Stomach (tissue), 9 donors: ENCODE results near the gene CBARP. TPM values are rescaled to one million over a fixed set of nuclear protein-coding genes. Genes with fewer than 3 reads are reported as not detected.

ENCODE experiments used
- DNase-seq, 2 donors: peaks; one replicate each; pipeline versions ENCODE4 v3.0.0 to v3.0.0-alpha.2; 2013 to 2019
- H3K27ac ChIP-seq, 5 donors: fragments of 200-600 bp in 4 of 5; sonication (generic) in 4 of 5; one replicate each; pipeline ENCODE4 v1.5.1; 2013 to 2019; ENCODE audit warnings: mild to moderate bottlenecking in 1 of 5, moderate library complexity in 1 of 5
- H3K27me3 ChIP-seq, 3 donors: fragments of 200-600 bp; sonication (generic); one replicate each; pipeline ENCODE4 v1.5.1; 2017 to 2019; ENCODE audit warnings: mixed run types in 1 of 3
- H3K36me3 ChIP-seq, 4 donors: fragments of 200-600 bp; sonication (generic); 1 replicate in 3 of 4; 2 replicates in 1 of 4; pipeline ENCODE4 v1.5.1; 2016 to 2019
- H3K4me1 ChIP-seq, 4 donors: fragments of 200-600 bp; sonication (generic); one replicate each; pipeline ENCODE4 v1.5.1; 2016 to 2019
- H3K4me3 ChIP-seq, 4 donors: fragments of 200-600 bp; sonication (generic) in 3 of 4; one replicate each; pipeline ENCODE4 v1.5.1; 2016 to 2019; ENCODE audit warnings: mild to moderate bottlenecking in 1 of 4
- H3K9me3 ChIP-seq, 4 donors: fragments of 200-600 bp; sonication (generic); one replicate each; pipeline ENCODE4 v1.5.1; 2016 to 2019
- EP300 ChIP-seq: sonication (generic); formaldehyde crosslinking; IDR thresholded peaks from one replicate; pipeline ENCODE4 v1.6.1; 2017; ENCODE audit warnings: antibody characterized with exemption
- POLR2A ChIP-seq, 4 donors: fragments of 450-650 bp; IDR thresholded peaks; one replicate each; pipeline ENCODE4 v1.6.1; 2016; ENCODE audit warnings: antibody characterized with exemption in 4 of 4, control low read depth in 2 of 4, mild to moderate bottlenecking in 1 of 4, moderate library complexity in 1 of 4
- POLR2AphosphoS5 ChIP-seq, 3 donors: sonication (generic); formaldehyde crosslinking; IDR thresholded peaks; one replicate each; pipeline ENCODE4 v1.6.1; 2016; ENCODE audit warnings: antibody characterized with exemption in 3 of 3
- WGBS, 5 donors: extraction: QIAGEN DNeasy Blood & Tissue Kit in 3 of 5; methylation state at CpG; one replicate each; pipeline versions ENCODE4 v1.1.5 to v1.1.7; 2013 to 2018; 5-methylcytosine and 5-hydroxymethylcytosine counted together
- intact Hi-C: fragments of 100-400 bp; cut with DNase I; formaldehyde crosslinking; loops from one replicate; pipeline ENCODE4 v1.15.1; 2023; ENCODE audit warnings: low total_unique reads
- polyA plus RNA-seq, 3 donors: library from polyadenylated mRNA; stranded (reverse); fragments of 200-250 nt; gene quantifications; one replicate each; pipeline ENCODE4 v1.2.3, GENCODE V29; 2013
- total RNA-seq, 5 donors: library from RNA; depleted of rRNA; stranded (reverse); fragments of >200 nt; gene quantifications; one replicate each; pipeline versions ENCODE4 v1.1.0 to v1.2.3, GENCODE V29; 2014 to 2016
- TF ChIP-seq, protein P1 (sequence below), 7 experiments: fragments of 450-650 bp in 4 of 7; fragments of 200-600 bp in 3 of 7; sonication (generic) in 3 of 7; IDR thresholded peaks; one replicate each; pipeline ENCODE4 v1.5.1; 2016 to 2019; ENCODE audit warnings: antibody characterized with exemption in 7 of 7, control low read depth in 2 of 7, mild to moderate bottlenecking in 1 of 7
- donor health status: healthy with polysubstance abuse.
- donor health status: Bipolar disorder and iron deficiency.
- donor health status: healthy.

Gene CBARP
- total and polyA plus RNA-seq, 8 donors = 0.19 to 8.9 (median 0.78) TPM; not detected in 4

DNA sequence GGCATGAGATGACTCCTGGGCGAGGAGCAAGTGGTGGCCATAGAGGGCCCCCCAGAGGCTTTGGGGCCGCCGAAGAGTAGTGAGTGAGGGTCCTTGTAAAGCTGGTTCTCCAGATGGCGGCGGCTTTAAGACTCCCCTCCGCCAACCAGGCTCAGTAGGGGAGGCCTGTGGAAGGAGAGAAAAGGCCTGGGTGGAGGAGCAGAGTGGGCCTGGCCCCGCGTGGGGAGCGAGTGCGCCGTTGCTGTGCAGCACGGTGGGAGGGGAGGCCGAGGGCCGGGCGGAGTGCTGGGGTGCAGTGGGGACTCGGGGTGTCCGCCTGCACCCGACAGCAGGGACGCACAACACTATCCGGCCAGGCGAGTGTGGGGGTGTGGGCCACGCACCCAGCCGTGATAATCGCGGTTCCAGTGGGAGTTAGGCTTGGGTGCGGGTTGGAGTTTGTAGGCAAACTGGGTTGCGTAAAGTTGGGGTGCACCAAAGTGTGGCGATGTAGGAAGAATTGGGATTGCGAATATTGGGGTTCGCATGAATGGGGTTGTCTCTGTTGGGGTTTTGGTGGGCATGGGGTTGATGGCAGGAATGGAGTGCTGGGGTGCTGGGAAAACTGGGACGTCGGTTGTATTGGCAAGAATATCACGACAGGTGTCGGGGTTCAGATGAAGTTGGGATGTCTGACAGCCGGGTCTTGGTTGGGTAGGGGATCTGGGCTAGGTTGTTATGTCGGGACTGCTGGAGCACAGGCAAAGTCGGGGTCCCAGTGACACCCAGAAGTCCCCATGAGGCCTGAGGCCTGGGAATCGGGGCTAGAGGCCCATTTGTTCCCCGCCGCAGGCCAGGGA lies 30.6 kb upstream of the CBARP start:
- H3K27ac ChIP-seq = peak overlapping the region; percentile 92 to 100 (median 100)
- peaks cover 27 to 30% (median 28%) of the 10 kb centered on the region in 4 donors for H3K36me3 ChIP-seq
- TF ChIP-seq POLR2AphosphoS5 (IDR thresholded peaks at IDR 0.05) (no peak), EP300 (no peak), POLR2A (IDR thresholded peaks at IDR 0.05) (no peak)
- TF ChIP-seq, protein P1, sequence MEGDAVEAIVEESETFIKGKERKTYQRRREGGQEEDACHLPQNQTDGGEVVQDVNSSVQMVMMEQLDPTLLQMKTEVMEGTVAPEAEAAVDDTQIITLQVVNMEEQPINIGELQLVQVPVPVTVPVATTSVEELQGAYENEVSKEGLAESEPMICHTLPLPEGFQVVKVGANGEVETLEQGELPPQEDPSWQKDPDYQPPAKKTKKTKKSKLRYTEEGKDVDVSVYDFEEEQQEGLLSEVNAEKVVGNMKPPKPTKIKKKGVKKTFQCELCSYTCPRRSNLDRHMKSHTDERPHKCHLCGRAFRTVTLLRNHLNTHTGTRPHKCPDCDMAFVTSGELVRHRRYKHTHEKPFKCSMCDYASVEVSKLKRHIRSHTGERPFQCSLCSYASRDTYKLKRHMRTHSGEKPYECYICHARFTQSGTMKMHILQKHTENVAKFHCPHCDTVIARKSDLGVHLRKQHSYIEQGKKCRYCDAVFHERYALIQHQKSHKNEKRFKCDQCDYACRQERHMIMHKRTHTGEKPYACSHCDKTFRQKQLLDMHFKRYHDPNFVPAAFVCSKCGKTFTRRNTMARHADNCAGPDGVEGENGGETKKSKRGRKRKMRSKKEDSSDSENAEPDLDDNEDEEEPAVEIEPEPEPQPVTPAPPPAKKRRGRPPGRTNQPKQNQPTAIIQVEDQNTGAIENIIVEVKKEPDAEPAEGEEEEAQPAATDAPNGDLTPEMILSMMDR (IDR thresholded peaks at IDR 0.05) = no peak
- intact Hi-C loops = no loop called here
- peak overlapping the region in 3 of 4 donors; percentile 62 to 88 (median 83) for H3K4me3 ChIP-seq
- peak in 1 of 2 donors; percentile 50 for DNase-seq
- H3K4me1 ChIP-seq = peaks cover 75 to 89% (median 84%) of the 10 kb centered on the region in 4 donors
- H3K9me3 ChIP-seq = no peaks in the 10 kb centered on the region
- H3K27me3 ChIP-seq = no peaks in the 10 kb centered on the region
- 52 to 57% (median 53%) methylated on average over 35 to 40 of the region's 40 CpGs for WGBS, 5 donors

DNA sequence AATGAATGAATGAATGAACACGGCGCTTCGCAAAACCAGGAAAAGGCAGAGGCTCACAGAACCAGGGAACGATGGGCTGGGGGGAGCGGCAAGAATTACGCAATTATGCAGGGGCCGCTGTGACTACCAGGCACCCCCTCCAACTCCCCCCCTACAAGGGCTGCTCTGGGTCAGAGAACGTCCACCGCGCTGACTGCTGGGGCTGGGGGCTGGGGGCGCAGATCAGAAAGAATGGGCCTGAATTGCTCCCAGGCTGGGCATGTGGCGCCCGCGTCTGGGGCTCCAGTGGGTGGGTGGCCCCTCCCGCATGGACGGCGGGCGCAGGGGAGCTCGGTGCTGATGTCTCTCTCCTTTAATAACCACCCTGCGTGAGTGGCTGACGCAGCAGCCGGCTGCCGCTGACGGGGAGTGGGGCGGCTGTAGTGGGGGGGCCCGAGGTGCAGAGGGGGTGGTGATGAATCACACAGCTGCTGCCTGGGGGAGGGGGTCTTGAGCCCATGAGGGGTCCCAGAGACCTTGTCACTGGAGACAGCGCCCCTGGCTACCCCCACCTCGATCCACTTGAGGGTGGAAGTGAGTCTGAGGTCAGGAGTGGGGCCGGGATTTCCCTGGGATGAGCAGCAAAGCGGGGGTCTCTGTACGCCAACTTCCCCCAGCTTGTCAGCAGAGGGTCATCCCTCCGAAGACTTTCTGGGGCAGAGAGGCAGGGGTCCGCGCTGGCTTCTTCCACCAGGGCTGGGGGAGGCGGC lies 29.8 kb upstream of the CBARP start:
- no peaks in the 10 kb centered on the region for H3K27me3 ChIP-seq

DNA sequence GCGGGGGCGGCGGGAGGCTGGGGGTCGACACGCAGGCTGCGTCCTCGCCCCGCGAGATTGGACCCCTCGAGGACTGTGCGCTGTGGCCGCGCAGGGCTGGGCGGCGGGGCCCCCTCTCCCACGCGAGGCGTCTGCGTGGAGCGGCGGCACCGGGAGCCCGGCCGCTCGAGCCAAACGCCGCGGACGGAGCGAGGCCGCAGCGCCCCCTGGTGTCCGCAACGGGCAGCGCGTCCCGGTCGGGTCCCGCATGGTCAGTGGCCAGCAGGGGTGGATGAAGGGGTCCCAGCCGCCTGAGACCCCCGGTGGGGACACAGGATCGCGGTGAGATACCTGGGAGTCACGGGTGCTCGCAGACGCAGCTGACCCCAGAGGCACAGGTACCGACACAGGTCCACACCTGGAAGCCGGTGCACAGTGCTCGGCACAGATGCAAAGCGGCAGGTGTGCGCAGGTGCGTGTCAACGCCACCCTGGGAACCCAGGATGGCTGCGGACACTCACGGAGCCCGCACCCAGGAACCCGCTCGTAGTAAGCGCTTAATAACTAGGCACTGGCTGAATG lies 29.2 kb upstream of the CBARP start:
- peak; percentile 80 to 91 for DNase-seq
- WGBS, 5 donors = 0 to 2% (median 1%) methylated on average over 35 to 59 of the region's 59 CpGs
- H3K4me1 ChIP-seq = peaks cover 74 to 89% (median 84%) of the 10 kb centered on the region in 4 donors
- H3K27ac ChIP-seq = peak overlapping the region; percentile 80 to 100 (median 100)
- intact Hi-C loops = loop anchor here (2.0 kb wide), 1 partner anchor 22 kb away; no protein-coding TSS in a partner anchor
- peak overlapping the region; percentile 44 to 61 (median 50) for H3K4me3 ChIP-seq
- no peak for TF ChIP-seq EP300
- TF ChIP-seq, protein P1 (IDR thresholded peaks at IDR 0.05) = peak in 6 of 7 experiments; percentile 76 to 99 (median 95)
- peak; percentile 41 to 80 (median 43) for TF ChIP-seq POLR2AphosphoS5 (IDR thresholded peaks at IDR 0.05)
- TF ChIP-seq POLR2A (IDR thresholded peaks at IDR 0.05) = no peak
- H3K27me3 ChIP-seq = no peaks in the 10 kb centered on the region
- H3K9me3 ChIP-seq = no peaks in the 10 kb centered on the region
- H3K36me3 ChIP-seq = peaks cover 13 to 16% (median 13%) of the 10 kb centered on the region in 4 donors

More for the DNA sequence above, 29.8 kb upstream of the CBARP start:
- 28 to 49% (median 37%) methylated on average over 16 to 35 of the region's 35 CpGs for WGBS, 5 donors
- H3K27ac ChIP-seq = peak overlapping the region in 4 of 5 donors; percentile 92 to 100 (median 98)
- H3K36me3 ChIP-seq = peaks cover 19 to 22% (median 20%) of the 10 kb centered on the region in 4 donors
- intact Hi-C loops = loop anchor here (2.0 kb wide), 1 partner anchor 23 kb away; no protein-coding TSS in a partner anchor
- TF ChIP-seq POLR2A (IDR thresholded peaks at IDR 0.05) = no peak
- TF ChIP-seq POLR2AphosphoS5 (IDR thresholded peaks at IDR 0.05) = no peak
- TF ChIP-seq, protein P1 (IDR thresholded peaks at IDR 0.05) = no peak
- no peak for TF ChIP-seq EP300
- DNase-seq = peak in 1 of 2 donors; percentile 71
- peaks cover 74 to 89% (median 84%) of the 10 kb centered on the region in 4 donors for H3K4me1 ChIP-seq
- H3K9me3 ChIP-seq = no peaks in the 10 kb centered on the region
- peak overlapping the region in 2 of 4 donors; percentile 46 to 61 for H3K4me3 ChIP-seq
